Brain microvascular endothelial cell (primary cell): ENCODE results near the gene TEX35.

ENCODE experiments used
- DNase-seq: peaks from one replicate; pipeline ENCODE4 v3.0.0-alpha.2; 2020
- H3K27ac ChIP-seq: fragments of 250-450 bp; sonication (Bioruptor Pico); 2 replicates; pipeline ENCODE4 v1.5.1; 2020; ENCODE audit warnings: mild to moderate bottlenecking, moderate library complexity
- H3K27me3 ChIP-seq: fragments of 250-450 bp; sonication (Bioruptor Pico); replicated peaks from 2 replicates; pipeline ENCODE4 v1.5.1; 2020; ENCODE audit warnings: mild to moderate bottlenecking
- H3K36me3 ChIP-seq: fragments of 250-450 bp; sonication (Bioruptor Pico); replicated peaks from 2 replicates; pipeline ENCODE4 v1.5.1; 2020; ENCODE audit warnings: mild to moderate bottlenecking
- H3K4me3 ChIP-seq: 2 replicates; pipeline ENCODE4 v1.5.1; 2011; ENCODE audit warnings: low read depth, mild to moderate bottlenecking, control low read depth, low read length, moderate library complexity
- in situ Hi-C: cut with HindIII; loops from 2 replicates; pipeline ENCODE4 v1.10.0; 2017; ENCODE audit warnings: low sequenced_read_pairs, low pct_ligation_motif_present
- TF ChIP-seq, protein P1 (sequence below): IDR thresholded peaks from 2 replicates; pipeline ENCODE4 v1.5.1; 2011; ENCODE audit warnings: low read depth, mild to moderate bottlenecking, moderate library complexity, low read length, control low read depth, inconsistent platforms; ENCODE audit errors: missing control alignments

Gene TEX35

DNA sequence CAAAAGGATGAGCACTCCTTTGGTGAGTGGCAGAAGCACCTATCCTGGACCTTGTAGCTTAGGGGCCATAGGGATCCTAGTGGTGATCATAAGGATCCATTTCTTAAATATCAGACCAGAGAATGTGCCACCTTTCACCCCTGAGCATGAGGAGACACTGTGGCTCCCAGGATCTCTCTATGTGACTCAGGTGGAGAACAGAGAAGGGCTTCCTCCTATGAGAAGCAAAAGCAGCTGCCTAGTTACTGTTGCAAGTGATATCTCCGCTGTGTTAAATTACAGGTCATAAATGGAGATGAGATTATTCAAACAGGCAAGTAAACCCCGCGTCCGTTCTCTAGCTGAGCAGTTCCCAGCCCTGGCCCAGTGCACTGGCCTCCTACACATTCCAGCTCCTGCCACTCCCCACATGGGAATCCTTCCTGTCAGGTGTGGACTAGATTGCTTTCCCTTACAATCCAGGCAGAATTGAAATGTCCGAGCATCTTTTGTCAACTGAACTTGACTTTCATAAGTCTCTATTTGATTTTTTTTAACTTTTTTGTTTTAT lies 42.4 kb upstream of the TEX35 start:
- DNase-seq, result no peak
- TF ChIP-seq, protein P1, sequence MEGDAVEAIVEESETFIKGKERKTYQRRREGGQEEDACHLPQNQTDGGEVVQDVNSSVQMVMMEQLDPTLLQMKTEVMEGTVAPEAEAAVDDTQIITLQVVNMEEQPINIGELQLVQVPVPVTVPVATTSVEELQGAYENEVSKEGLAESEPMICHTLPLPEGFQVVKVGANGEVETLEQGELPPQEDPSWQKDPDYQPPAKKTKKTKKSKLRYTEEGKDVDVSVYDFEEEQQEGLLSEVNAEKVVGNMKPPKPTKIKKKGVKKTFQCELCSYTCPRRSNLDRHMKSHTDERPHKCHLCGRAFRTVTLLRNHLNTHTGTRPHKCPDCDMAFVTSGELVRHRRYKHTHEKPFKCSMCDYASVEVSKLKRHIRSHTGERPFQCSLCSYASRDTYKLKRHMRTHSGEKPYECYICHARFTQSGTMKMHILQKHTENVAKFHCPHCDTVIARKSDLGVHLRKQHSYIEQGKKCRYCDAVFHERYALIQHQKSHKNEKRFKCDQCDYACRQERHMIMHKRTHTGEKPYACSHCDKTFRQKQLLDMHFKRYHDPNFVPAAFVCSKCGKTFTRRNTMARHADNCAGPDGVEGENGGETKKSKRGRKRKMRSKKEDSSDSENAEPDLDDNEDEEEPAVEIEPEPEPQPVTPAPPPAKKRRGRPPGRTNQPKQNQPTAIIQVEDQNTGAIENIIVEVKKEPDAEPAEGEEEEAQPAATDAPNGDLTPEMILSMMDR, result no peak
- Histone ChIP-seq H3K4me3 (no peak overlapping the region), H3K27ac (no peak overlapping the region), H3K27me3 (no peaks in the 10 kb centered on the region), H3K36me3 (peaks cover 20% of the 10 kb centered on the region)
- in situ Hi-C loops, result no loop called here

DNA sequence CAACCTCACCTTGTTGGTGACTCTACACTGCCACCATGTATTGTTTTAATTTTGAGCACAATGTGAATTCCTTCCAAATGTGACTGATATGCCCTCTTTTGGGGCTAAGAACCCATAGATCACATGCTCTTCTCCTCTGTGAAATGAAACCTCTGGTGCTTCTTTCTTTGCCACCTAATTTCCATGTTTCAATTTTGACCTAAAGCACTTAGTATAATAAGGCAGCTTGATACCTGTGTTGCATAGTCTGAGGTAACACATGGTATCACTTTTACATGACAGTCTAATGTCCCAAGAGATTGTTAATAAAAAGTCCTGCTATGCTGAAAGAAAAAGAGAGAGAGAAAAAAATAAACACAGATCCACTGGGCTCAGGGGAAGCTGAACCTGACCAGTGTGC lies 40.4 kb upstream of the TEX35 start:
- no peak overlapping the region for H3K4me3 ChIP-seq
- DNase-seq, result no peak
- H3K27ac ChIP-seq, result no peak overlapping the region
- H3K36me3 ChIP-seq, result peaks cover 15% of the 10 kb centered on the region
- TF ChIP-seq, protein P1, result no peak
- in situ Hi-C loops, result no loop called here
- H3K27me3 ChIP-seq, result no peaks in the 10 kb centered on the region

DNA sequence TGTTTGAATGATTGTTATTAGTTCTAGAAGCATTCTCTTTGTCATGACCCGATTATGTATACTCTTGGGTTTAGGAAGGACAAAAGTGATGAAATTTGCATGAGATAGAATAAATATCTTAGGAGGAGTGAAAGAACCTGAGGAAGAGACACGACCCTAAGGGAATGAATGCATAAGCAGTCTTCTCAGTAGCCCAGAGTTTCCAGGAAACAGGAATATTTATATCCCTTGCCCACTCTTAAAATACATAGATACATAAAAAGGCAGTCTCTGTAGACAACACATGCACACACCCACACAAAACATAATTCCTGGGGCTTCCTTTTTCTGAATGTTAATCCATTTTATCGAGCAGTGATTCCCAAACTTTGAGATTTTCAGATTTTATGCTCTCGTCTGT lies 35.5 kb upstream of the TEX35 start:
- Histone ChIP-seq H3K36me3 (peaks cover 13% of the 10 kb centered on the region), H3K4me3 (no peak overlapping the region), H3K27ac (no peak overlapping the region), H3K27me3 (no peaks in the 10 kb centered on the region)
- in situ Hi-C loops, result no loop called here
- TF ChIP-seq, protein P1, result no peak
- no peak for DNase-seq

DNA sequence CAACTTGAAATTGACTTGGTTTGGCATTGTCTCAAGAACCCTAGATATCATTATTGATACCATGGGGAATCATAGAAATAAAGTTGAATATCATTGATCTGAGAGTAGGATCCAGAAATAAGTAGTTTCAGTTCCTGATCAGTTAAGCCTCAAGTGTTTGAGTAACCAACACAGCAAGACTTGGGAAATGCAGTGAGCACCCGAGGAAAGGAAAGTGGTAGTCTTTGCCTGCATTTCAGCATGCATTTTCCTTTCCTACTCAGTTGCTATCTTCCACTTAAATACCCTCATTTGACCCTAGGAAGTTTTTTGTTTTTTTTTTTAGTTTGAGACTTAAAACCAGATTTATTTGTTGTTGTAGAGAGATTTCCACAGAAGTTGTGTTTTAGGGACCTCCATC lies 35.1 kb upstream of the TEX35 start:
- no peaks in the 10 kb centered on the region for H3K27me3 ChIP-seq
- in situ Hi-C loops, result no loop called here
- H3K27ac ChIP-seq, result no peak overlapping the region
- H3K36me3 ChIP-seq, result peaks cover 12% of the 10 kb centered on the region
- DNase-seq, result no peak
- TF ChIP-seq, protein P1, result no peak
- no peak overlapping the region for H3K4me3 ChIP-seq

DNA sequence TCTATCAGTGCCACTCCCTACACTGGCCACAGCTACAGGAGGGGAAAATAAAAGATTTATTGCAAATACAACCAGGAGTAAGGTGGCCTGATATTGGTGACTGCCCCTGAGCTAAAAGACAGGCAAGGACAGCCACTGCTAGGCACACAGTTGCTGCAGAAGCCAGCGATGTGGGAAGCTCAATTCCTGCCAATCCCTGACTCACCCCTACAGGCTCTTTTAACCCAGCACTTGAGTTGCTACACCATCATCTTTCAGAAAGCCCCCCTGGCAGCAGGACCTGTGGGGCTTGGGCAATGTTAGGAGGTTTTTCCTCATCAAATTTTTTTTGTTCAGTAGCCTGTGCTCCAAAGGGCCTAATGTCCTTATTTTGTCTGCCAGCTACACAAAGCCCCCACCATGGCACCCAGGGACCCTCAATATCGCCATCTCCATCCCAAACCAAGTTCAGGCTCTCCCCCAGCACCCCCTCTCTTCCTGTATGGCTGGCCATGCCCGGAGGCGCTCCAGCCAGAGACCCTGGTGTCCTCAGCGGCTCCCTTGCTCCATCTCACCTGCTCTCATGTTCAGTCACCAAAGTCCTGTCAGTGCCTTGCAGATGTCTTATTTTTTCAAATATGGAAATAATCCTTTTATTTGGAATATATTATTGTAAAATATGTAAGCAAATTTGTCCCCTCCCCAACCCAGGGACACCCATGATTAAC lies 29.5 kb upstream of the TEX35 start:
- in situ Hi-C loops, result no loop called here
- Histone ChIP-seq H3K27me3 (no peaks in the 10 kb centered on the region), H3K4me3 (no peak overlapping the region), H3K36me3 (no peaks in the 10 kb centered on the region), H3K27ac (no peak overlapping the region)
- TF ChIP-seq, protein P1, result no peak
- no peak for DNase-seq
